GM21737 (cell line): Measurements from ENCODE around the gene PAMR1.
"Not testable (repeated sequence)": the region's sequence is repeated elsewhere in the genome, so short reads cannot be mapped to it uniquely, and the experiment has no call there.

Experiments used
- ATAC-seq: cut with Tn5 transposase; IDR thresholded peaks from one replicate; pipeline ENCODE4 v1.9.1; 2021; ENCODE audit warnings: mild to moderate bottlenecking, moderate library complexity; ENCODE audit not compliant: unreplicated experiment

Gene PAMR1

GRCh38 chr11:35525501-35526175 lies at the start of gene PAMR1:
Gene PAMR1, minus strand, starts transcription at chr11:35525616. Its CDS starts 31 bp downstream, at chr11:35525585.
- ATAC-seq: no peak

GRCh38 chr11:35571696-35572095 lies 46.3 kb upstream of the PAMR1 start:
- no peak for ATAC-seq

- no peak for ATAC-seq
Measured at GRCh38 chr11:35567737-35568465, 42.5 kb upstream of the PAMR1 start.

- no peak for ATAC-seq
Measured at GRCh38 chr11:35566885-35567284, 41.5 kb upstream of the PAMR1 start.

- ATAC-seq: no peak
Measured at GRCh38 chr11:35566181-35566580, 40.8 kb upstream of the PAMR1 start.

- ATAC-seq: no peak
Measured at GRCh38 chr11:35564245-35564595, 38.8 kb upstream of the PAMR1 start.

- no peak for ATAC-seq
Measured at GRCh38 chr11:35563484-35564244, 38.2 kb upstream of the PAMR1 start.

GRCh38 chr11:35559949-35560348 lies 34.5 kb upstream of the PAMR1 start:
- ATAC-seq: no peak

GRCh38 chr11:35558513-35558912 lies 33.1 kb upstream of the PAMR1 start:
- ATAC-seq: no peak

GRCh38 chr11:35555488-35555887 lies 30.1 kb upstream of the PAMR1 start:
- ATAC-seq: no peak

- ATAC-seq: no peak
Measured at GRCh38 chr11:35554491-35555437, 29.3 kb upstream of the PAMR1 start.

GRCh38 chr11:35553831-35554230 lies 28.4 kb upstream of the PAMR1 start:
- ATAC-seq: no peak

- ATAC-seq: no peak
Measured at GRCh38 chr11:35553021-35553420, 27.6 kb upstream of the PAMR1 start.

GRCh38 chr11:35552616-35553015 lies 27.2 kb upstream of the PAMR1 start:
- ATAC-seq: no peak

GRCh38 chr11:35550374-35551036 lies 25.1 kb upstream of the PAMR1 start:
- no peak for ATAC-seq

- ATAC-seq: no peak
Measured at GRCh38 chr11:35549787-35550186, 24.4 kb upstream of the PAMR1 start.

- no peak for ATAC-seq
Measured at GRCh38 chr11:35548925-35549561, 23.6 kb upstream of the PAMR1 start.

GRCh38 chr11:35547995-35548394 lies 22.6 kb upstream of the PAMR1 start:
- ATAC-seq: not testable (repeated sequence)

GRCh38 chr11:35546317-35546716 lies 20.9 kb upstream of the PAMR1 start:
- no peak for ATAC-seq
